Calu3 (cell line): ENCODE results near the gene MPC1. TPM values are rescaled to one million over a fixed set of nuclear protein-coding genes. Genes with fewer than 3 reads are reported as not detected.

Source experiments
- BruUV-seq: library from RNA; stranded (reverse); fragments of 400-500 nt; replicated peaks from 2 replicates; lab custom pipeline; 2021; lab: Mats Ljungman, UMichigan
- CTCF ChIA-PET: fragments of 300-600 bp; sonication (Branson Sonifier 250); formaldehyde crosslinking; loops from one replicate; lab custom pipeline; 2022; ENCODE audit warnings: antibody characterized with exemption; lab: Charles Lee
- DNase-seq: peaks from one replicate; pipeline ENCODE4 v3.0.0; 2022
- H3K27ac Mint-ChIP-seq: one replicate; pipeline ENCODE4 v1.8.0; 2022; ENCODE audit warnings: mixed read lengths; ENCODE audit not compliant: unreplicated experiment
- H3K27me3 Mint-ChIP-seq: one replicate; pipeline ENCODE4 v1.8.0; 2022; ENCODE audit warnings: mixed read lengths; ENCODE audit not compliant: unreplicated experiment
- H3K36me3 Mint-ChIP-seq: one replicate; pipeline ENCODE4 v1.8.0; 2022; ENCODE audit warnings: mild to moderate bottlenecking, moderate library complexity, mixed read lengths; ENCODE audit not compliant: insufficient read depth, unreplicated experiment
- H3K4me1 Mint-ChIP-seq: one replicate; pipeline ENCODE4 v1.8.0; 2022; ENCODE audit warnings: mild to moderate bottlenecking, low read depth, mixed read lengths; ENCODE audit not compliant: unreplicated experiment
- H3K4me3 Mint-ChIP-seq: one replicate; pipeline ENCODE4 v1.8.0; 2022; ENCODE audit warnings: mild to moderate bottlenecking, low read depth, moderate library complexity, mixed read lengths; ENCODE audit not compliant: unreplicated experiment
- H3K9me3 Mint-ChIP-seq: one replicate; pipeline ENCODE4 v1.8.0; 2022; ENCODE audit warnings: low read depth, mixed read lengths; ENCODE audit not compliant: unreplicated experiment
- CTCF ChIP-seq: fragments of 200-600 bp; IDR thresholded peaks from one replicate; pipeline ENCODE4 v1.8.0; 2022; ENCODE audit warnings: antibody characterized with exemption; ENCODE audit not compliant: unreplicated experiment
- intact Hi-C: fragments of 100-400 bp; cut with micrococcal nuclease; formaldehyde crosslinking; loops from one replicate; pipeline ENCODE4 v1.10.0; 2022; ENCODE audit not compliant: unreplicated experiment
- total RNA-seq: library from RNA; stranded (reverse); gene quantifications from 2 replicates; pipeline ENCODE4 v1.2.3, GENCODE V29; 2022

Gene MPC1
- total RNA-seq, 1 experiment from 2014 or later, result 48.9 TPM

GRCh38 chr6:166400181-166400580 lies 17.4 kb upstream of the MPC1 start:
- no peak for TF ChIP-seq CTCF
- Mint-ChIP-seq H3K27me3 (peaks cover 21% of the 10 kb centered on the region), H3K4me3 (no peak overlapping the region), H3K9me3 (no peaks in the 10 kb centered on the region), H3K27ac (no peak overlapping the region), H3K36me3 (peaks cover 6% of the 10 kb centered on the region), H3K4me1 (no peaks in the 10 kb centered on the region)
- intact Hi-C loops, result loop anchor here (1.0 kb wide), 1 partner anchor 125 kb away; no protein-coding TSS in a partner anchor
- CTCF ChIA-PET, result interaction anchor here (0.7 to 2.2 kb wide), 9 partner anchors 8 to 245 kb away, joined by 3 to 20 read pairs (median 5); partner anchors contain the start of gene SFT2D1
- no TSS peak for BruUV-seq
- no peak for DNase-seq

DNA sequence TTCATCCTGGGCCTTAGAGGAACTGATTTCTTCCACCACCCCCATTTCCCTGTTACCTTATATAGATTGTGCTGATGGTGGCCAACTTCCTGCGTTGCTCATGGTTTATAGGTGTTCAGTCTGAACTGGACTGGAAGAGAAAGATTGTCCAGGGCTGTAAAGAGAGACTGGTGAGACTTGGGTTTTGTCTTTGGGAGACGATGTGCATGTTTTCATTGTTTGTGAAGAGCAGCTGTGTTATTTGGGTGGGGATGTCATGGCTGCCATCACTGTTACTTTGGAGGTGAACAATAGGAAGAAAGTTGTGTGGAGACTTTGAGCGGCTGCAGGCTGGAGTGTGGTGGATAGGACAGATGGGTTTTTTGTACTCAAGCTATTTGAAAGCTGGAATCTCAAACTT lies 15.6 kb upstream of the MPC1 start:
- H3K27me3 Mint-ChIP-seq, result peaks cover 19% of the 10 kb centered on the region
- CTCF ChIA-PET, result interaction anchor here (1.1 kb wide), 1 partner anchor 11 kb away, joined by 3 read pairs; no protein-coding TSS in a partner anchor
- H3K4me3 Mint-ChIP-seq, result no peak overlapping the region
- no peaks in the 10 kb centered on the region for H3K9me3 Mint-ChIP-seq
- H3K27ac Mint-ChIP-seq, result no peak overlapping the region
- intact Hi-C loops, result no loop called here
- peaks cover 6% of the 10 kb centered on the region for H3K36me3 Mint-ChIP-seq
- no peaks in the 10 kb centered on the region for H3K4me1 Mint-ChIP-seq
- TF ChIP-seq CTCF, result no peak
- no TSS peak for BruUV-seq
- no peak for DNase-seq

- DNase-seq, result no peak
- Mint-ChIP-seq H3K9me3 (no peaks in the 10 kb centered on the region), H3K27me3 (peaks cover 15% of the 10 kb centered on the region), H3K36me3 (peaks cover 6% of the 10 kb centered on the region), H3K4me3 (no peak overlapping the region), H3K27ac (no peak overlapping the region), H3K4me1 (no peaks in the 10 kb centered on the region)
- intact Hi-C loops, result no loop called here
- CTCF ChIA-PET, result no interaction called here
- no TSS peak for BruUV-seq
- no peak for TF ChIP-seq CTCF
These were observed 15.1 kb upstream of the MPC1 start for GRCh38 chr6:166397849-166398248.

DNA sequence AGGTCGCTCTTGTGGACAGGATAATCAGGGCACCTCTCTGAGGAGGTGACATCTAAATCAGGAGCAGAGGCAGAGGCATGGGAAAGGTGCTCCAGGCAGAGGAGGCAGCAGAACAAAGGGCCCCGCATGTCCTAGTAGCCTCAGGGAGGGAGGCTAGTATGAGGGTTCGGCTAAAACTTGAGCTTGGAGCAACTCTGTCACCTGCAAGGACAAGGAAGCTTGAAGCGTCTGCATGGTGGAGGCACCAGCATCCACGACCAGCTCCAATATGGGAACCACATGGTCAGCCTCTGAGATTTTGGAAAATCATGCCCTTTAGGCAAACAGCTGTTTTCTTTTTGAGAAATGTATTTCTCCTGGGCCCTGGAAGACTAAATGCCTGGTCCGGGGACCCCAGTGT lies 13.0 kb upstream of the MPC1 start:
- intact Hi-C loops, result no loop called here
- no peak for DNase-seq

More for the DNA sequence above, 13.0 kb upstream of the MPC1 start:
- H3K27ac Mint-ChIP-seq, result no peak overlapping the region
- BruUV-seq, result no TSS peak
- TF ChIP-seq CTCF, result no peak
- H3K36me3 Mint-ChIP-seq, result no peaks in the 10 kb centered on the region
- CTCF ChIA-PET, result interaction anchor here (1.1 kb wide), 1 partner anchor 20 kb away, joined by 3 read pairs; no protein-coding TSS in a partner anchor
- no peaks in the 10 kb centered on the region for H3K9me3 Mint-ChIP-seq
- H3K4me3 Mint-ChIP-seq, result no peak overlapping the region
- peaks cover 19% of the 10 kb centered on the region for H3K27me3 Mint-ChIP-seq
- no peaks in the 10 kb centered on the region for H3K4me1 Mint-ChIP-seq
